Hematopoietic multipotent progenitor cell treated with erythropoietin and hydrocortisone succinate and interleukin-3 and kit ligand, for 15 days (in vitro differentiated cells): Measurements from ENCODE around the gene C9orf43.
A peak's percentile ranks its signal among the peaks of the same experiment; 100 is the strongest.
"Not testable (repeated sequence)": the region's sequence is repeated elsewhere in the genome, so short reads cannot be mapped to it uniquely, and the experiment has no call there.

Experiments
- DNase-seq: peaks from one replicate; pipeline ENCODE4 v3.0.0-alpha.2; 2015; ENCODE audit warnings: low spot score

C9orf43 gene

GRCh38 chr9:113421726-113422125 is 11.2 kb downstream of the C9orf43 start:
- DNase-seq: no peak

- DNase-seq: no peak
These were observed 14.5 kb downstream of the C9orf43 start for GRCh38 chr9:113425072-113425471.

- DNase-seq: no peak
These were observed 16.2 kb downstream of the C9orf43 start for GRCh38 chr9:113426701-113427100.

GRCh38 chr9:113427629-113428028 is 17.1 kb downstream of the C9orf43 start:
- DNase-seq: no peak

GRCh38 chr9:113428062-113428615 is 17.6 kb downstream of the C9orf43 start:
- no peak for DNase-seq

- no peak for DNase-seq
These were observed 20.6 kb downstream of the C9orf43 start for GRCh38 chr9:113431191-113431590.

GRCh38 chr9:113436728-113437515 is 26.4 kb downstream of the C9orf43 start:
- DNase-seq: no peak

GRCh38 chr9:113437716-113438115 is 27.2 kb downstream of the C9orf43 start:
- DNase-seq: not testable (repeated sequence)

- DNase-seq: no peak
These were observed 34.2 kb downstream of the C9orf43 start for GRCh38 chr9:113444736-113445135.

- peak; percentile 76 for DNase-seq
These were observed 35.8 kb downstream of the C9orf43 start for GRCh38 chr9:113446323-113446740.

- no peak for DNase-seq
These were observed 38.8 kb downstream of the C9orf43 start for GRCh38 chr9:113449376-113449775.

GRCh38 chr9:113452113-113452605 is 41.6 kb downstream of the C9orf43 start:
- DNase-seq: no peak

- DNase-seq: peak; percentile 90
These were observed 44.6 kb downstream of the C9orf43 start for GRCh38 chr9:113454914-113455761.

- DNase-seq: no peak
These were observed 45.7 kb downstream of the C9orf43 start for GRCh38 chr9:113456235-113456634.

- DNase-seq: no peak
These were observed 50.7 kb downstream of the C9orf43 start for GRCh38 chr9:113461285-113461684.

GRCh38 chr9:113461943-113462342 is 51.4 kb downstream of the C9orf43 start:
- DNase-seq: no peak

GRCh38 chr9:113462781-113463286 is 52.3 kb downstream of the C9orf43 start:
- DNase-seq: no peak

GRCh38 chr9:113463418-113464285 is 53.1 kb downstream of the C9orf43 start, which contains the start of gene RGS3:
Gene RGS3, plus strand, starts transcription at chr9:113463727. Its CDS starts 76 bp downstream, at chr9:113463803.
- no peak for DNase-seq

- no peak for DNase-seq
These were observed 53.7 kb downstream of the C9orf43 start for GRCh38 chr9:113464286-113464660.

GRCh38 chr9:113465599-113466140 is 55.1 kb downstream of the C9orf43 start:
- DNase-seq: no peak

- DNase-seq: no peak
These were observed 56.6 kb downstream of the C9orf43 start for GRCh38 chr9:113467183-113467582.
